ENCODE results near the gene CABCOCO1. TPM values are rescaled to one million over a fixed set of nuclear protein-coding genes. Genes with fewer than 3 reads are reported as not detected.

CABCOCO1 gene
- total and polyA plus RNA-seq, 10 of the 15 experiments (the other 5 are each of a cell fraction or from before 2014, with no cell fraction given): not detected

DNA sequence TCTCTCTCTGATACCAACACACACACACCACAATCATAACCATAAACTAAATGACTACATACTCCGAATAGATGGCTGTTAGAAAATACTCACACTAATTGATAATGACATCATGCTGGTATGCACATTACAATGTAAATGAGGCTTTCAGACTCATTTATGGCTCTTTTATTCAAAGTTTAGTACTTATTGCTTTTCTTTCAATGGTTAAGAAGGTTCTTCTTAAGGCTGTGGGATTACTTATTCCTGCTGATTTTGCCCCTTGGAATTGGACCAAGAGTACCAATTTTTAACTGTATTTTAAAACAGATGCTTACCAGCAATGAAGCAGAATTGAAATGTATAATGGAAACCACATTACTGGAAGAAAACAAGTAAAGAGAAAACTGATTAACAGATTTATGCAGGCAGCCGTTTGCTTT, 20.6 kb upstream of the CABCOCO1 start:
- H3K4me2 ChIP-seq (ENCODE audit: control insufficient read depth, insufficient read depth): no peak overlapping the region
- ChIA-PET SMC1A (ENCODE audit: uncharacterized antibody, unreplicated experiment) (no interaction called here), POLR2A (no interaction called here), CTCF (no interaction called here), RAD21 (ENCODE audit: unreplicated experiment) (no interaction called here)
- H3K36me3 ChIP-seq (ENCODE audit: control insufficient read depth in 2 of 2, insufficient read depth in 2 of 2, low read length in 1 of 2): no peaks in the 10 kb centered on the region
- H3K4me1 ChIP-seq (ENCODE audit: control insufficient read depth, insufficient read depth, low read length): no peaks in the 10 kb centered on the region
- ATAC-seq (no peak), FAIRE-seq (no peak), DNase-seq (ENCODE audit: low read depth, low spot score) (no peak)
- no peaks in the 10 kb centered on the region for H3K79me2 ChIP-seq (ENCODE audit: control insufficient read depth, insufficient read depth, low read length)
- TF ChIP-seq STAT3 (IDR thresholded peaks at IDR 0.05; ENCODE audit: low read depth, low read length): no peak
- TF ChIP-seq MEF2B (IDR thresholded peaks at IDR 0.05; ENCODE audit: partially characterized antibody, poor library complexity, severe bottlenecking): no peak
- no peak for TF ChIP-seq KDM1A (IDR thresholded peaks at IDR 0.05; ENCODE audit: borderline replicate concordance)
- no peak for TF ChIP-seq PAX5 (IDR thresholded peaks at IDR 0.05; ENCODE audit: borderline replicate concordance, low read depth, low read length)
- TF ChIP-seq, protein P1, sequence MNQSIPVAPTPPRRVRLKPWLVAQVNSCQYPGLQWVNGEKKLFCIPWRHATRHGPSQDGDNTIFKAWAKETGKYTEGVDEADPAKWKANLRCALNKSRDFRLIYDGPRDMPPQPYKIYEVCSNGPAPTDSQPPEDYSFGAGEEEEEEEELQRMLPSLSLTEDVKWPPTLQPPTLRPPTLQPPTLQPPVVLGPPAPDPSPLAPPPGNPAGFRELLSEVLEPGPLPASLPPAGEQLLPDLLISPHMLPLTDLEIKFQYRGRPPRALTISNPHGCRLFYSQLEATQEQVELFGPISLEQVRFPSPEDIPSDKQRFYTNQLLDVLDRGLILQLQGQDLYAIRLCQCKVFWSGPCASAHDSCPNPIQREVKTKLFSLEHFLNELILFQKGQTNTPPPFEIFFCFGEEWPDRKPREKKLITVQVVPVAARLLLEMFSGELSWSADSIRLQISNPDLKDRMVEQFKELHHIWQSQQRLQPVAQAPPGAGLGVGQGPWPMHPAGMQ (IDR thresholded peaks at IDR 0.05; ENCODE audit: borderline replicate concordance): no peak
- TF ChIP-seq ZNF207 (IDR thresholded peaks at IDR 0.05; ENCODE audit: borderline replicate concordance): no peak
- TF ChIP-seq IKZF2 (IDR thresholded peaks at IDR 0.05): no peak
- no peak for TF ChIP-seq CHD2 (IDR thresholded peaks at IDR 0.05; ENCODE audit: borderline replicate concordance, low read depth, low read length)
- TF ChIP-seq, protein P2, sequence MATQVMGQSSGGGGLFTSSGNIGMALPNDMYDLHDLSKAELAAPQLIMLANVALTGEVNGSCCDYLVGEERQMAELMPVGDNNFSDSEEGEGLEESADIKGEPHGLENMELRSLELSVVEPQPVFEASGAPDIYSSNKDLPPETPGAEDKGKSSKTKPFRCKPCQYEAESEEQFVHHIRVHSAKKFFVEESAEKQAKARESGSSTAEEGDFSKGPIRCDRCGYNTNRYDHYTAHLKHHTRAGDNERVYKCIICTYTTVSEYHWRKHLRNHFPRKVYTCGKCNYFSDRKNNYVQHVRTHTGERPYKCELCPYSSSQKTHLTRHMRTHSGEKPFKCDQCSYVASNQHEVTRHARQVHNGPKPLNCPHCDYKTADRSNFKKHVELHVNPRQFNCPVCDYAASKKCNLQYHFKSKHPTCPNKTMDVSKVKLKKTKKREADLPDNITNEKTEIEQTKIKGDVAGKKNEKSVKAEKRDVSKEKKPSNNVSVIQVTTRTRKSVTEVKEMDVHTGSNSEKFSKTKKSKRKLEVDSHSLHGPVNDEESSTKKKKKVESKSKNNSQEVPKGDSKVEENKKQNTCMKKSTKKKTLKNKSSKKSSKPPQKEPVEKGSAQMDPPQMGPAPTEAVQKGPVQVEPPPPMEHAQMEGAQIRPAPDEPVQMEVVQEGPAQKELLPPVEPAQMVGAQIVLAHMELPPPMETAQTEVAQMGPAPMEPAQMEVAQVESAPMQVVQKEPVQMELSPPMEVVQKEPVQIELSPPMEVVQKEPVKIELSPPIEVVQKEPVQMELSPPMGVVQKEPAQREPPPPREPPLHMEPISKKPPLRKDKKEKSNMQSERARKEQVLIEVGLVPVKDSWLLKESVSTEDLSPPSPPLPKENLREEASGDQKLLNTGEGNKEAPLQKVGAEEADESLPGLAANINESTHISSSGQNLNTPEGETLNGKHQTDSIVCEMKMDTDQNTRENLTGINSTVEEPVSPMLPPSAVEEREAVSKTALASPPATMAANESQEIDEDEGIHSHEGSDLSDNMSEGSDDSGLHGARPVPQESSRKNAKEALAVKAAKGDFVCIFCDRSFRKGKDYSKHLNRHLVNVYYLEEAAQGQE (IDR thresholded peaks at IDR 0.05; ENCODE audit: low read depth, low read length): no peak
- TF ChIP-seq, protein P3, sequence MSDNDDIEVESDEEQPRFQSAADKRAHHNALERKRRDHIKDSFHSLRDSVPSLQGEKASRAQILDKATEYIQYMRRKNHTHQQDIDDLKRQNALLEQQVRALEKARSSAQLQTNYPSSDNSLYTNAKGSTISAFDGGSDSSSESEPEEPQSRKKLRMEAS (IDR thresholded peaks at IDR 0.05; ENCODE audit: low read depth, low read length): no peak
- TF ChIP-seq NRF1 (conservative IDR thresholded peaks at IDR 0.05; ENCODE audit: low read depth, low read length): no peak
- TF ChIP-seq TAF1 (IDR thresholded peaks at IDR 0.05; ENCODE audit: borderline replicate concordance, low read depth, low read length): no peak
- TF ChIP-seq KAT2A (conservative IDR thresholded peaks at IDR 0.05; ENCODE audit: control insufficient read depth, low read depth, low read length): no peak
- H3K27ac ChIP-seq (ENCODE audit: control insufficient read depth, insufficient read depth): no peak overlapping the region
- no peaks in the 10 kb centered on the region for H3K9me3 ChIP-seq (replicated peaks; ENCODE audit: control insufficient read depth, insufficient read depth, low read length)
- 3% methylated on average over 2 of the region's 2 CpGs for WGBS (ENCODE audit: insufficient coverage, insufficient replicate concordance, low lambda C conversion rate, missing lambda C conversion rate)
- in situ Hi-C loops (cut with MboI) (no loop called here), intact Hi-C loops (cut with micrococcal nuclease; ENCODE audit: unreplicated experiment) (no loop called here)
- H3K4me3 ChIP-seq: no peak overlapping the region
- no peaks in the 10 kb centered on the region for H4K20me1 ChIP-seq (ENCODE audit: control insufficient read depth, insufficient read depth)
- H3K9ac ChIP-seq (ENCODE audit: control insufficient read depth, insufficient read depth, low read length): no peak overlapping the region
- H2AFZ ChIP-seq (ENCODE audit: control insufficient read depth, low read depth, low read length): no peak overlapping the region
- no TSS peak for BruUV-seq (replicated peaks)
- H3K27me3 ChIP-seq (replicated peaks in 1 of 2; ENCODE audit: control insufficient read depth in 2 of 2, insufficient read depth in 2 of 2, low read length in 1 of 2): no peaks in the 10 kb centered on the region
